Breast epithelium (tissue), 3 donors: ENCODE results near the gene METAP2.

Experiments used
- POLR2A ChIP-seq: fragments of 450-650 bp; IDR thresholded peaks from one replicate; pipeline ENCODE4 v1.6.1; 2016; ENCODE audit warnings: antibody characterized with exemption, mild to moderate bottlenecking, moderate library complexity
- TF ChIP-seq, protein P1 (sequence below), 3 donors: fragments of 450-650 bp; IDR thresholded peaks; one replicate each; pipeline ENCODE4 v1.5.1; 2016 to 2017; ENCODE audit warnings: antibody characterized with exemption in 3 of 3, mild to moderate bottlenecking in 3 of 3, moderate library complexity in 3 of 3

DNA sequence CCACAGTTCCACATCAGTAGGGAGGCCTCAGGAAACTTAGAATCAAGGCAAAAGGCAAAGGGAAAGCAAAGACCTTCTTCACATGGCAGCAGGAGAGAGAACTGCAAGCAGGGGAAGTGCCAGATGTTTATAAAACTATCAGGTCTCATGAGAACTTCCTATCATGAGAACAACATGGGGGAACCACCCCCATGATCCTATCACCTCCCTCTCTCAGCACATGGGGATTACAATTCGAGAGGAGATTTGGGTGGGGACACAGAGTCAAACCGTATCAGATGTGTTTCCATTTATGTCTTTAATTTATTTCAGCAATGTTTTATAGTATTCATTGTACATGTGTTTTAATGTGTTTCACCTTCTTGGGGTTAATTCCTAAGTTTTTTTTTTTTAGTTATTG lies 25.8 kb downstream of the METAP2 start:
- TF ChIP-seq POLR2A = no peak
- TF ChIP-seq, protein P1, sequence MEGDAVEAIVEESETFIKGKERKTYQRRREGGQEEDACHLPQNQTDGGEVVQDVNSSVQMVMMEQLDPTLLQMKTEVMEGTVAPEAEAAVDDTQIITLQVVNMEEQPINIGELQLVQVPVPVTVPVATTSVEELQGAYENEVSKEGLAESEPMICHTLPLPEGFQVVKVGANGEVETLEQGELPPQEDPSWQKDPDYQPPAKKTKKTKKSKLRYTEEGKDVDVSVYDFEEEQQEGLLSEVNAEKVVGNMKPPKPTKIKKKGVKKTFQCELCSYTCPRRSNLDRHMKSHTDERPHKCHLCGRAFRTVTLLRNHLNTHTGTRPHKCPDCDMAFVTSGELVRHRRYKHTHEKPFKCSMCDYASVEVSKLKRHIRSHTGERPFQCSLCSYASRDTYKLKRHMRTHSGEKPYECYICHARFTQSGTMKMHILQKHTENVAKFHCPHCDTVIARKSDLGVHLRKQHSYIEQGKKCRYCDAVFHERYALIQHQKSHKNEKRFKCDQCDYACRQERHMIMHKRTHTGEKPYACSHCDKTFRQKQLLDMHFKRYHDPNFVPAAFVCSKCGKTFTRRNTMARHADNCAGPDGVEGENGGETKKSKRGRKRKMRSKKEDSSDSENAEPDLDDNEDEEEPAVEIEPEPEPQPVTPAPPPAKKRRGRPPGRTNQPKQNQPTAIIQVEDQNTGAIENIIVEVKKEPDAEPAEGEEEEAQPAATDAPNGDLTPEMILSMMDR (IDR thresholded peaks at IDR 0.05) = no peak
